Fibroblast of the conjunctiva (primary cell): ENCODE measurements around the gene EHMT1.

ENCODE experiments used
- DNase-seq: peaks from one replicate; pipeline ENCODE4 v3.0.0-alpha.2; 2010; ENCODE audit warnings: low read depth

Gene EHMT1

GRCh38 chr9:137618105-137619067 lies at the start of gene EHMT1:
TSS of gene EHMT1 (plus strand) at chr9:137619005. CDS start at chr9:137619029, 24 bp downstream.
- DNase-seq: peak; percentile 68

- no peak for DNase-seq
Observed at GRCh38 chr9:137569609-137570203, 49.1 kb upstream of the EHMT1 start.

GRCh38 chr9:137570566-137570965 lies 48.2 kb upstream of the EHMT1 start:
- no peak for DNase-seq

DNA sequence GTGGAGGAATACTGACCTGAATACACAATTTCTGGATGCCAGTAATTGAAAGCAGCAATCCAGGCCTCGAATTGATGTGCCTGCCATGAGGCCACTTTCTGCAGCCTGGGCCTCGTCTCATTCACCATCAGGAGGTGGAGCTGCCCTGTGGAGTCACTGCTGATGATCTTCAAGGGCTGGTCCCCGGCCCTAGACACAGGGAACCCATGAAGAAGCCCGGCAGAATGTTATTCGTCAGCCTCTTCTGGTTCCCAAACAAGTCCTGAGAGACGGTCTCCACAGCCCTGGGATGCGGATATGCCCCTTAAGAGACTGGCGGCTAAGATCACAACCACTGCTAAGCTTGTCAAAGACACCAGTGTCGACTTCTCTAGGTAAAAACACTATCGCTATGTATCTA lies 44.6 kb upstream of the EHMT1 start:
- DNase-seq: no peak

- DNase-seq: no peak
Observed at GRCh38 chr9:137575364-137575715, 43.5 kb upstream of the EHMT1 start.

GRCh38 chr9:137575716-137576411 lies 42.9 kb upstream of the EHMT1 start:
- DNase-seq: no peak

DNA sequence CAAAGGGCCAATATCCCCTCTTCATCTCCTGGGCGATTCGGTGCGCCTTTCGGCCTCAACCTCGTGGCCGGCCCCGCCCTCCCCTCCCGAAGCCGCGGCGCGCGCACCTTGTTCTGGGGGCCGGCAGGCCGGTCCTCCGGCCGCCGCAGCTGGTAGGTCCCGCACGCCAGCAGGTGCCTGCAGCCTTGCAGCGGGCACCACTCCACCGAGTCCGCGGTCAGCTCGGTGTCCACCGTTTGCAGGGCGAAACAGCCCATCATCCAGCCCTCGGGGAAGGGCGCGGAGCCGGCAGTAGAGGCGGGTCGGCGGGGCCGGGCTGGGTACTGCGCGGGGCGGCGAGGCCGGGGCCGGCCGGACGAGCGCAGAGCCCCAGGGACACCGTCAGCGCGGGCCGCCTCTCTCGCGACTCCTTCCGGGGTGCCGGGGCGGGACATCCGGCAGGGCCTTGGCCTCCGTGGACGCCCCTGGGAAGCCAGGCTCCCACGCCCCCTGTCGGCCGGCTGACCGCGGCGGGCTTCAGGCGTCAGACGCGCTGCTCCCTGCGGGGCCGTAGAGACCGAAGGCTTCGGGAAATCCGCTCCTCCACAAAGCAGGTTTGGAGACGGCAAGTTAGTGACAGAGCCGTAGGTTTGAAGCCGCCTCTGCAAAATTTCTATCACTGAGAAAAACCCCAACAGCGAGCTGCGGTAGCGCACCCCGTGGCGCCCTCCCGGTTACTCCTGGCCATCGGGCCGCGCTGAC lies 40.1 kb upstream of the EHMT1 start, which contains the start of gene DPH7:
Gene DPH7, minus strand, starts transcription at position 408 of the 741 bp plus-strand sequence. Its CDS starts 148 bp downstream, at position 260.
- peak; percentile 75 for DNase-seq

- DNase-seq: no peak
Observed at GRCh38 chr9:137579259-137579604, 39.6 kb upstream of the EHMT1 start.

GRCh38 chr9:137580209-137580953 lies 38.4 kb upstream of the EHMT1 start:
- no peak for DNase-seq

GRCh38 chr9:137580954-137581322 lies 37.9 kb upstream of the EHMT1 start:
- DNase-seq: no peak

DNA sequence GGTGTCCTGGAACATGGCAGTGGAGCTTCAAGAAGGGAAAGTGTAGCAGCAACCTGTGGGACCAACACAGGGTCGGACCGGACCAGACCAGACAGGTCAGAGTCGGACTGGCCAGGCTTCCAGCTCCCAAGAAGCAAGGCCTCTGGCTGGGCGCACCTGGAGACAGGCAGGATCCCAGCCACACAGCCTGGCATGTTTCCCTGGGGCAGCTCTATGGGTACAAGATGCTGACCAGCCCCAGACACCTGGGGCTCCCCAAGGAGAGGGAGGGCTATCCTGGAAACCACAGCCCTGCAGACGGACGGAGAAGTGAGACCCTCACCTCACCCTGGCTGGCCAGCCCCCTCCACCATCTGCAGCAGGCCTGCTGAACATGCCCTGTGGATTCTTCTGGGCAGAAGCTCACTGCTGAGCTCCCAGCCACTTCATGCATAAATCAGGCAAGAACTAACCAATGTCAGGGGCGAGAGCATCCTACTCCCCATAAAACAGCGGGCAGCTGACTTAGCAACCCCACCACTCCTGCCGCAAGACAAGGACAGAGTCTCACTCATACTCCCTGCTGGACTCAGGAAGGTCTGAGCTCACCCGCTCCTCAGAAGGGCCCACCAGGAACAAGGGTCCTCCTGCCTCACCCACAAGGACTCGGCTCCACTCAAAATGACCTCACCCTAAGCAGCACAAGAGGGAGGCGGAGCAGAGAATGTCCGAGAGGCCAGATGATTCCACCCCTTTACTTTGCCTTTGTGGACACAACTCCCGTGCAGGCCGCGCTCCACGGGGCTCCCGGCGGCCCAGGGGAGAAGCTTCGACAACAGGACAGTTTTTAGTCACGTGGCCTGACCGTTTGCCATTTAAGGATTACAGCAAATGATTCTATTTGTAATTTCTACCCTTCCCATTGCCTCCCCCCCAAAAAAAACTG lies 37.2 kb upstream of the EHMT1 start:
- DNase-seq: no peak

DNA sequence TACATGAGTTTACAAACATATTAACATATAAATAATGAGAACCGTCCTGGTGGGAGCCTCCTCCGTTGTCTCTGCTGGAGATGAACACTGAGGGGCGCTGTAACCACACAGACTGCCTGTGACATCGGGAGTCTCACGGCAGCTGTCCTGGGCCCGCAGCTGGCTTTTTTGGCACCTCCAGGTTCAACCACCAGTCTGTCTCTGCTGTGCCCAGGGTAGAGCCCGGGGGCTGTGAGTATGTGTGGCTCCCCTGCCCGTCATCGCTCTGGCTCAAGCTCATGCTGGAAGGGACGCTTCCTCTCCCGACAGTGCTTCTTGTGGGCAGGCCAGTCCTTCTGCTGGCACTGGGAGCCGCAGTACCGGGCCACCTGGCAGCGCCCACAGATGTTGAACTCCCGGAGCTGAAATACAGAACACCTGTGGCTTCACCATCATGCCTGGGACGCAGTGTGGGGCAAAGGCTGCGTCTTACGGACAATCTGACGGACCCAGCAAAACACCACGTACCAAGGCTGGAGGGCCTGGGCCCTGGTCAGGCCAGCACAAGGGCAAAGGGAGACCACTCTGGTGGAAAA lies 36.4 kb upstream of the EHMT1 start:
- no peak for DNase-seq

- no peak for DNase-seq
Observed at GRCh38 chr9:137583347-137583746, 35.5 kb upstream of the EHMT1 start.

DNA sequence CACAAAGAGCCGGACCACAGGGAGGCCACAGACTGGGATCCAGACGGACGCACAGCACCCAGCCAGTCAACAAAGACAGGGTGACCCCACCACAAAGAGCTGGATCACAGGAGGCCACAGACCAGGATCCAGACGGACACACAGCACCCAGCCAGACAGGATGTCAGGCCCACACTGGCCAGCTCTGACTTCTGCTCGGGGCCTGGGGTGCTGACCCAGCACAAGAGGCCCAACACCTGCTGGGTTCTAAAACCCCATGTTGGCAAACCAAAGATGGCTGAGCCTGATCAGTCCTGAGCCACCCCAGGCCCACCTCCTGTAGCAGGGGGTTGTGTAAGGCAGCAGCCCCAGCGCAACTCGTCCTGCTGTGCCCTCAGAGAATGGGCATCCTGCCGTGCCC lies 34.8 kb upstream of the EHMT1 start:
- DNase-seq: no peak

GRCh38 chr9:137586854-137587253 lies 32.0 kb upstream of the EHMT1 start:
- no peak for DNase-seq

DNA sequence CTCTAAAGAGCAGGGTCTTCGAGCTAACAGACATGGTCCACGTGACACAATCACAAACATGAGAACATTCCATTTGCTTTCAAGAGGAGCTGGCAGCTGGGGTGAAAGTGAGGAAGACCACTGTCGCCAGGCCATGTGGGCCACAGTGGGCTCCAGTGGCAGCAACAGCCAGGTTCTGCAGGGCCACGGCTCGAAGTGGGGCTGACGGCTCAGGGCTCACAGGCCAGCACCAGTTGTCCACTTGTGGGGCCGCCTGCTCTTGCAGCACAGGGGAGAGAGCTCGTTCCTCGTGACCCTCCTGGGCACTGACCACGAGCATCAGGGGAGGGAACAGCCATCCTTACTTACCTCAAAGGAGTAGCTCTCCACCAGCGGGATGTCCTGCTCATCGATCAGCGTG lies 30.5 kb upstream of the EHMT1 start:
- no peak for DNase-seq

- DNase-seq: no peak
Observed at GRCh38 chr9:137588891-137589290, 29.9 kb upstream of the EHMT1 start.

- DNase-seq: no peak
Observed at GRCh38 chr9:137589441-137590122, 29.2 kb upstream of the EHMT1 start.

- no peak for DNase-seq
Observed at GRCh38 chr9:137590123-137590468, 28.7 kb upstream of the EHMT1 start.
